ENCODE data around the gene ST8SIA3. TPM values are rescaled to one million over a fixed set of nuclear protein-coding genes. Genes with fewer than 3 reads are reported as not detected.

The ST8SIA3 gene
- 2.6 and 3.1 TPM in 2 replicates for total RNA-seq
- long read RNA-seq, full-length matches to known transcripts, result 2 of 5 reads
- long read RNA-seq, partial matches to known transcripts, result 0 of 5 reads
- long read RNA-seq, other reads (novel, unspliced or antisense), result 3 of 5 reads

- H3K27me3 Mint-ChIP-seq (ENCODE audit: low read depth), result peaks cover 84% of the 10 kb centered on the region
- peak; percentile 9 for DNase-seq (ENCODE audit: low read depth, low spot score)
- no peak for TF ChIP-seq CTCF (conservative IDR thresholded peaks at IDR 0.05)
- H3K4me1 Mint-ChIP-seq, result peaks cover 11% of the 10 kb centered on the region
- H3K9me3 Mint-ChIP-seq, result no peaks in the 10 kb centered on the region
- no peaks in the 10 kb centered on the region for H3K36me3 Mint-ChIP-seq (ENCODE audit: low read depth)
- H3K27ac Mint-ChIP-seq (ENCODE audit: unreplicated experiment), result no peak within 1 kb of the TSS
- H3K4me3 Mint-ChIP-seq, result peak within 1 kb of the TSS; percentile 87
These were observed at the start of gene ST8SIA3 for GRCh38 chr18:57352271-57352701. ST8SIA3 (plus strand) TSS chr18:57352557; CDS start chr18:57352847, 290 bp downstream.

GRCh38 chr18:57311472-57311871 is 40.9 kb upstream of the ST8SIA3 start:
- DNase-seq (ENCODE audit: low read depth, low spot score), result no peak
- H3K9me3 Mint-ChIP-seq, result no peaks in the 10 kb centered on the region
- no peaks in the 10 kb centered on the region for H3K27me3 Mint-ChIP-seq (ENCODE audit: low read depth)
- no peak overlapping the region for H3K4me3 Mint-ChIP-seq
- H3K36me3 Mint-ChIP-seq (ENCODE audit: low read depth), result no peaks in the 10 kb centered on the region
- no peak overlapping the region for H3K27ac Mint-ChIP-seq (ENCODE audit: unreplicated experiment)
- H3K4me1 Mint-ChIP-seq, result no peaks in the 10 kb centered on the region
- no peak for TF ChIP-seq CTCF (conservative IDR thresholded peaks at IDR 0.05)

GRCh38 chr18:57312346-57313144 is 39.8 kb upstream of the ST8SIA3 start:
- Mint-ChIP-seq H3K27ac (ENCODE audit: unreplicated experiment) (no peak overlapping the region), H3K9me3 (peaks cover 3% of the 10 kb centered on the region), H3K36me3 (ENCODE audit: low read depth) (no peaks in the 10 kb centered on the region), H3K27me3 (ENCODE audit: low read depth) (no peaks in the 10 kb centered on the region), H3K4me3 (no peak overlapping the region), H3K4me1 (no peaks in the 10 kb centered on the region)
- TF ChIP-seq CTCF (conservative IDR thresholded peaks at IDR 0.05), result no peak
- DNase-seq (ENCODE audit: low read depth, low spot score), result no peak

- no peak overlapping the region for H3K27ac Mint-ChIP-seq (ENCODE audit: unreplicated experiment)
These were observed 31.8 kb upstream of the ST8SIA3 start for GRCh38 chr18:57320603-57321002.

More at GRCh38 chr18:57320603-57321002, 31.8 kb upstream of the ST8SIA3 start:
- Mint-ChIP-seq H3K9me3 (peaks cover 3% of the 10 kb centered on the region), H3K4me3 (no peak overlapping the region), H3K4me1 (no peaks in the 10 kb centered on the region), H3K27me3 (ENCODE audit: low read depth) (no peaks in the 10 kb centered on the region), H3K36me3 (ENCODE audit: low read depth) (no peaks in the 10 kb centered on the region)
- no peak for DNase-seq (ENCODE audit: low read depth, low spot score)
- no peak for TF ChIP-seq CTCF (conservative IDR thresholded peaks at IDR 0.05)
